ENCODE results near the gene DOK3. TPM values are rescaled to one million over a fixed set of nuclear protein-coding genes. Genes with fewer than 3 reads are reported as not detected.

The DOK3 gene
- polyA plus RNA-seq, 3 donors, result 62.8 to 196 (median 98.3) TPM

- H3K27ac ChIP-seq (ENCODE audit: low read depth in 1 of 2, low read length in 2 of 2), result no peak overlapping the region
- no peak for DNase-seq
- peaks cover 1% of the 10 kb centered on the region for H3K79me2 ChIP-seq (ENCODE audit: insufficient read depth, low read length)
- H4K20me1 ChIP-seq (ENCODE audit: insufficient read depth, low read length), result peaks cover 51% of the 10 kb centered on the region
- peaks cover 90 to 93% of the 10 kb centered on the region in 2 donors for H3K36me3 ChIP-seq (replicated peaks in 1 of 2; ENCODE audit: control insufficient read depth in 1 of 2, insufficient read depth in 2 of 2, low read length in 2 of 2)
- intact Hi-C loops (cut with micrococcal nuclease), result no loop called here
- Mint-ChIP-seq H3K4me1 (peaks cover 3% of the 10 kb centered on the region), H3K27ac (no peak overlapping the region), H3K36me3 (peaks cover 41 to 50% of the 10 kb centered on the region in 2 donors), H3K9me3 (no peaks in the 10 kb centered on the region), H3K27me3 (ENCODE audit: low read depth in 3 of 3) (peaks cover 0 to under 1% (median 0%) of the 10 kb centered on the region in 3 donors), H3K4me3 (no peak overlapping the region)
- H3K27me3 ChIP-seq (ENCODE audit: control insufficient read depth in 2 of 2, insufficient read depth in 2 of 2, low read length in 2 of 2), result no peaks in the 10 kb centered on the region
- TF ChIP-seq CTCF (IDR thresholded peaks at IDR 0.05), result no peak
- H3K4me3 ChIP-seq (replicated peaks in 1 of 3; ENCODE audit: low read depth in 2 of 3, low read length in 3 of 3), result no peak overlapping the region
- no peaks in the 10 kb centered on the region for H3K9me3 ChIP-seq (replicated peaks in 1 of 2; ENCODE audit: control insufficient read depth in 1 of 2, insufficient read depth in 1 of 2, low read length in 2 of 2)
- H2AFZ ChIP-seq (ENCODE audit: insufficient read depth, low read depth, low read length, poor library complexity, severe bottlenecking), result no peak overlapping the region
- no peak overlapping the region for H3K9ac ChIP-seq (ENCODE audit: insufficient read depth, low read length, poor library complexity, severe bottlenecking)
- WGBS (ENCODE audit: insufficient coverage), result 100% methylated on average over 2 of the region's 4 CpGs
- H3K4me1 ChIP-seq (ENCODE audit: control insufficient read depth in 1 of 2, insufficient read depth in 2 of 2, low read length in 2 of 2), result no peaks in the 10 kb centered on the region
- H3K4me2 ChIP-seq (replicated peaks; ENCODE audit: extremely low read depth, low read length, poor library complexity, severe bottlenecking), result no peak overlapping the region
Measured at GRCh38 chr5:177526191-177526590, 16.6 kb upstream of the DOK3 start.

- Histone ChIP-seq H3K4me3 (replicated peaks in 1 of 3; ENCODE audit: low read depth in 2 of 3, low read length in 3 of 3) (no peak overlapping the region), H3K27ac (ENCODE audit: low read depth in 1 of 2, low read length in 2 of 2) (no peak overlapping the region), H3K79me2 (ENCODE audit: insufficient read depth, low read length) (peaks cover 4% of the 10 kb centered on the region), H3K36me3 (replicated peaks in 1 of 2; ENCODE audit: control insufficient read depth in 1 of 2, insufficient read depth in 2 of 2, low read length in 2 of 2) (peaks cover 87 to 93% of the 10 kb centered on the region in 2 donors), H3K27me3 (ENCODE audit: control insufficient read depth in 2 of 2, insufficient read depth in 2 of 2, low read length in 2 of 2) (no peaks in the 10 kb centered on the region), H3K4me1 (ENCODE audit: control insufficient read depth in 1 of 2, insufficient read depth in 2 of 2, low read length in 2 of 2) (no peaks in the 10 kb centered on the region), H2AFZ (ENCODE audit: insufficient read depth, low read depth, low read length, poor library complexity, severe bottlenecking) (no peak overlapping the region), H3K4me2 (replicated peaks; ENCODE audit: extremely low read depth, low read length, poor library complexity, severe bottlenecking) (no peak overlapping the region), H3K9ac (ENCODE audit: insufficient read depth, low read length, poor library complexity, severe bottlenecking) (no peak overlapping the region), H4K20me1 (ENCODE audit: insufficient read depth, low read length) (peaks cover 48% of the 10 kb centered on the region), H3K9me3 (replicated peaks in 1 of 2; ENCODE audit: control insufficient read depth in 1 of 2, insufficient read depth in 1 of 2, low read length in 2 of 2) (no peaks in the 10 kb centered on the region)
- no peak for DNase-seq
- Mint-ChIP-seq H3K27ac (peak overlapping the region in 1 of 7 donors; percentile 63), H3K27me3 (ENCODE audit: low read depth in 3 of 3) (peaks cover 0 to 2% (median 0%) of the 10 kb centered on the region in 3 donors), H3K9me3 (no peaks in the 10 kb centered on the region), H3K36me3 (peaks cover 42 to 51% of the 10 kb centered on the region in 2 donors), H3K4me1 (no peaks in the 10 kb centered on the region), H3K4me3 (no peak overlapping the region)
- 96% methylated on average over 9 of the region's 10 CpGs for WGBS (ENCODE audit: insufficient coverage)
- TF ChIP-seq CTCF (IDR thresholded peaks at IDR 0.05), result no peak
- intact Hi-C loops (cut with micrococcal nuclease), result no loop called here
Measured at GRCh38 chr5:177524941-177525655, 15.5 kb upstream of the DOK3 start.

Data from CD14-positive monocyte (primary cell).